ENCODE results near the gene MYO1G.

The MYO1G gene

DNA sequence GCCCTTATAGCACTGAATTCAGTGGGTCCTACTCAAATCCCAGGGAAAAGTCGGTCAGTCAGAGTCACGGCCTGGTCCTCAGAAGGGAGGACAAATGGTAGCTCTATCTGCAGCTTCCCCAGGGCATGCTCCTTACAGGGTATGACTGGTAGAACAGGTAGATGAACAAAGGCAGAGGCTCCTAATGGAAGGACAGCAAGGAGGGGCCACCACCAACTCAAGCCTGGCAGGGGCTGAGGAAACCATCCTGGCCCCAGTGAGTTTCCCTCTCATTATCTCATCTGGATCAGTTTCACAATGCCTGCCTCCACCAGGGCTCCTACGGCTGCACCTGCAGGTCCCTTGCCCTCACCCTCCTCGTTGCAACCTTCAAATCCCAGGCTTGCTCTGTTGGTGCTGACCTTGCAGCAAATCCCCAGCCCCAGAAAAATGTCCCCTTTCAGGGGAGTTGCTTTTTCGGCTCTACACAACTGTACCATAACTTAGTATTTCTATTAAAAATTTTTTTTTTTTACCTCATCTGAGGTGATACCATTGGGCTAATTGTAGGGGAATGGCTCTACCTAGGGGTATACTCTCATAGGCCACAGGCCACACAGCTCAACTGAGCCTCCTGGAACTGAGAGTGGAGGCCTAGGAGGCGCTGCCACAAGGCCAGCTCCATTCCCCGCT, 2.4 kb upstream of the MYO1G start:
- DNase-seq (ENCODE audit: low spot score) = no peak

GRCh38 chr7:44980393-44981034, 1.7 kb upstream of the MYO1G start:
- no peak for DNase-seq (ENCODE audit: low spot score)

DNA sequence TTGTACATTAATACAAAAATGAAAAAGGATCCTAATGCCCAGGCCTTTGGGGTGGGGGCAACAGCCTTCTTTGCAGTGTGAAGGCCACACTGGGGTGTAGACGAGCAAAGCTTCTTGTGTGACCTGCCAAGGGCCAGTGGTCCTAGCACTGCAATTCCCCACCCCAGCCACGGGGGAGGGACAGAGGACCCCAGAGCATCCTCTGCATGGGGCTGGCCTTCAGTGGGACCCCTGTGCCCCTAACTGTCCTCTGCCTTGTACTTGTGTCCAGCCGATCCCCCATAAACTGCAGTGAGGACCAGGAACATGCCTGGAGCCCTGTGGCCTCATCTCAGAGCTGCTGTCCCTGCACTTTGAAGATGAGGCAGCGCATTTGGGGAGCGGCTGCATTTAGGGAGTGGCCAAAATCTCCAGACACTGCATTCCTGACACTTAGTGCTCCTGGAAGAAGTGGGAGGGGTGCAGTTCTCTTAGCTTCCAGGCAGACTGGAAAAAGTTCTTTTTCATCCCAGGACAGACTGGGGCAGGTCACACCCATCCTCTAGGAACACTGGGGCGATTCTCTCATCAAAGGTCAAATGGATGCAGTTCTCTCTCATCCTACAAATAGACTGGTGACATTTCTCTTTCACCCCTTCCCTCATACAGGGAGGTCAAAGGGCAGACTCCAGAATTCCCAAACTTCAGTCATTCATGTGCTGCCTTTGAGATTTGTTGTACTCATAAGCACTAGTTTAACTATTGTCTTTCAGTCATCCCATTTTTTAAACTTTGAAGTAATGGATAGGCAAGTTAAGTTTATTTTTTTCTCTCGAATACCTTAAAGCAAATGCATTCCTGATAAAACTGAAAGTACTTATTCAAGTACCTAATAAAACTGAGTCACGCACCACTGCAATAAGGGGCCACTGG, 922 bp upstream of the MYO1G start:
- DNase-seq (ENCODE audit: low spot score) = no peak

DNA sequence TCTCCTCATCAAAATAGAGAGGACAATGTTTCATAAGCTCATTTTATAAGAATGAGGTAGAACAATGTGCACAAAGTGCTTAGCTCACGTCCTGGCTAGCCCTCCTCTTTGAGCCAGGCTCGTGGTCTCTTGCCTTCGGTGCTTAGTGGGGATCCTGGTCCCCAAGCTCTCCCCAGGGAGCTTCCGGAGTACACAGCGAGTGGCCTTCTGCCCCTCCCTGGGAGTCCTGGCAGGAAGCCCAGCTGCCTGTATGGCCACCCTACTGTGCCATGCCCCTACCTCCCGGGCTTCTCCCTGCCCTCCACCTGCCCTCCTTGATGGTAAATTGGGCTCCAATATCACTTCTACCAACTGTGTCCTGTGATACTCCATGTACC, 868 bp downstream of the MYO1G start:
- DNase-seq (ENCODE audit: low spot score) = no peak

DNA sequence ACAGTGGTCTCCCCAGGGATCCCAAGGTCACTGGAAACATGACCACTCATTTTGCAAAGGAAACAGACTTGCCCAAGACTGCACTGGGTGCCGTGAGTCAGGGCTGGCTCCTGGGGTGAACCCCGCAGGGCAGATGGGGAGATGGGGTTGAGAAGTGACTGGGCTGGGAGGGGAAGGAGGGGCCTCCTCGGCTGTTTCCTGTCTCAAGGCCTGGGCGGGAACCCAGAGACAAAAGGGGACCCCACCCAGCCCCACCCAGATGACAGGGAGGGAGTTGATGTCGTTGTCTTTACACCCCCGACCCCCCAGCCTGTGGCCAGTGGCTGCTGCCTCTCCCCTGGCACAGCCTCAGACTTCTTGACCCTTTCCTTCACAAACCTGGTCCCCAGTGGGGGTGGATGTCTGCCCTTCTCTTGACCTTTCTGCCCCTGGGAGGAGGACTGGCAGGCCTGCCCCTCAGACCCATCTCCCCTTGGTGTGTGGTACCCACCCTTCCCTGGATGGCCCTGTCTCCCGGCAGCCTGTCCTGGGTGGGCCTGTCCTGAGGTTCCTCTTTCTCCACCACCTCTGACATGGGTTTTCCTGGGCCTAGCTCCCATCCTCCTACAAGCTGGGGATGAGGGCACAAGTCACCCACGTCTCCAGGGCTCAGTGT, 1.4 kb downstream of the MYO1G start:
- peak; percentile 75 for DNase-seq (ENCODE audit: low spot score)

DNA sequence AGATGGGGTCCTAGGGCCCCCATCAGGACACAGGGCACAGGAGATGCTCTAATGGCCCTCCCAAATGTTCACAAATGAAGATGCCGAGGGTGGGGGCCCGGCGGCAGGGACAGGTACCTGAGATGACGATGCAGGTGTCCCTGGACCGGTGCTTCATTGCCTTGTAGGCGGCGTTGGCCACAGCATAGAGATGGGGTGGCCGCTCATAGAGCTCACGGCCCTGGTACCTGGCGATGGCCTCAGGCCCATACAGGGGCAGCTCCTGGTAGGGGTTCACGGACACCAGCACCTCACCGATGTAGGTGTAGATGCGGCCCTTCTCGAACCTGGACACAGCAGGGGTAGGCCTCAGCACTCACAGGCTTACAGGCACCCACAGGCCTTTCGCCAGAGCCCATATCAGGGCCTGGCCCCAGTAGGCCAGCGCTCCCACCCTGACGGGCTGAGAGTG, 2.0 kb downstream of the MYO1G start:
- DNase-seq (ENCODE audit: low spot score) = no peak

DNA sequence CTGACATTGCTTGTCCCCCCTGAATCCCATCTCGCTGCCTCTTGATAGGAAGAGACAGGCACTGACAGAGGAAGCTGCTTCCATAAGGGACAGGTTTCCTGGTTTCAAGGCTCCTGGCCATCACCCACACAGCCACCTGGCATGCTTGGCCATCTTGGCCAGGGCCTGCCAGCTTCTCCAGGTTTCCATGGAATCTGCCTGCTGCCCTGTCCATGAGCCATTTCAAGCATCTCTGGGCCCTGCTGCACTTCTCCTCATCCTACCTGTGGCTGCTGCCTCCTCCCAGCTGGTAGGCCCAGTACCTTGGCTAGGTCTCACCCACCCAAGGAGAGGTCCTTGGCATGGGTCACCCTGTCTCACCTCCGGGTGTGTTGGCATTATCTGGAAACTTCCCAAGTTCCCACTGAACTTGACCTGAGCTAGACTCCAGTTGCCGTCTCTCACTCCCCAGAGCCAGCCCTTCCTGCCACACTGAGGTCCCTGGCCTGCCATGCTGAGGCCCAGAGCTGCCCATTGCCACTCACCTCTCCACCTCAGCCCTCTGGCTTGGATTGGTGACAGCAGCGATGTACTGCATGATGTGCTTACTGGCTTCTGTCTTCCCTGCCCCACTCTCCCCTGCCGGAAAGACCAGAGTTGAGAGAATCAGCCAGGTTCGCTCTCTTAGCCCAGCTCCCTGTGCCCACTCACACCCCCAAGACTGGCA, 2.6 kb downstream of the MYO1G start:
- DNase-seq (ENCODE audit: low spot score) = no peak

- no peak for DNase-seq (ENCODE audit: low spot score)
These were observed 3.3 kb downstream of the MYO1G start for GRCh38 chr7:44975331-44976039.

GRCh38 chr7:44974549-44974948, 4.3 kb downstream of the MYO1G start:
- no peak for DNase-seq (ENCODE audit: low spot score)

DNA sequence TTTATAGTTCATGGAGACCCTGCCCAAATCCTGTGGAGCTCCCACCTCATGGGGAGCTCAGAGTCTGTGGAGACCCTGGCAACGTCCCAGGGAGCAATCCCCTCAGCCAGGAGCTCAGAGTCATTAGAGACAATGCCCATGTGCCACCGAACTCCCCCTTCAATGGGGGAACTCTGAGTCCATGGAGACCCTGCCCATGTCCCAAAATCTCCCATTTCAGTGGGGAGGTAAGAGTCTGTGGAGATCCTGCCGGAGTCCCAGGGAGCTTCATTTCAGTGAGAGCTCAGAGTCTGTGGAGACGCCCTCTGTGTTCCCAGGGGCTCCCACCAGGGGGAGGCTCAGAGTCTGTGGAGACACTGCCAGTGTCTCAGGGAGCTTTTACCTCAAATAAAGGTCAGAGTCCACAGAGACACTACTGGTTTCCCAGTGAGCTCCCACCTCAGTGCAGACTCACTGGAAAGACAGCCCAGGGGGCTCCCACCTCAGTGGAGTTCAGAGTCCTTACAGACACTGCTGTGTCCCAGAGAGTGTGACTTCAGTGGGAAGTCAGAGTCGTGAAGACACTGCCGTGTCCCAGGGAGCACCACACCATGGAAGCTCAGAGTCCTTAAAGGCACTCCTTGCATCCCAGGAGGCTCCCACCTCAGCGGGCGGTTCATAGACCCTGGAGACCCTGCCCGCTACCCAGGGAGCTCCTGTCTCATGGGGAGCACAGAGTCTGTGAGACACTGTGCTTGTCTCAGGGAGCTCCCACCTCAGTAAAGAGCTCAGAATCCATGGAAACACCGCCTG, 5.0 kb downstream of the MYO1G start:
- DNase-seq (ENCODE audit: low spot score) = peak; percentile 54

DNA sequence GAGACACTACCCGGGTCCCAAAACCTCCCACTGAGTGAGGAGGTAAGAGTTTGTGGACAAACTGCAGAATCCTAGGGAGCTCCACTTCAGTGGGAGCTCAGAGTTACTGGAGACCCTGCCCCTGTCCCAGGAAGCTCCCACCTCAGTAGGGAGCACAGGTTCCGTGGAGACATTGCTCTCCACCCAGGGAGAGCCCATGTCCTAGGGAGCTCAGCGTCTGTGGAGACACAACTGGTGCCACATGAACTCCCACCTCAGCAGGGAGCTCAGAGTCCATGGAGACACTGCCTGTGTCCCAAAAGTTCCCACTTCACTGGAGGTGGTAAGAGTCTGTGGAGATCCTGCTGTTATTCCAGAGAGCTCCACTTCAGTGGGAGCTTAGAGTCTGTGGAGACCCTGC, 6.3 kb downstream of the MYO1G start:
- no peak for DNase-seq (ENCODE audit: low spot score)

DNA sequence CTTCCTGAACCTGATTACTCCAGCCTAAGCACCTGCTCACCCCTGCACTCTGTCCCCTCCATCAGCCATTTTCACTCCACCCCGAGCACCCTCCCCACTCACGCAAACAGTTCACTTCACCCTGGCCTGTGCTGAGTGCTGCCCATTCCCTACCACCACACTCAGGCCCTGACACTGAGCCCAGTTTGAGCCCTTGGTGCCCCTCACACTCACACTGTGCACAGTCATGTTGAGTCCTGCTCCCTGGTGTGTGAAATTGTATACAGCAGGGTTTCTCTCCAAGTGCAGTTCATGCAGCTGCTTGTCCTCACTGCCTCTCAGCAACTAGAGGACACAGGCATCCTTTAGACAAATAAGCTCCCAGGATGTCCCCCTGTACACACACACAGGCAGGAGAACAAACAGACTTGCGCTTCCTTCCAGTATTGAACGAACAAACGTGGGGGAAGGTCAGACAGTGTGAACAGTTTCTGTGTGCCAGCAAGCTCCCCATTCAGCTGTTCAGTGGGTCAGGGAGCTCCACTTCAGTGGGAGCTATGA, 6.8 kb downstream of the MYO1G start:
- no peak for DNase-seq (ENCODE audit: low spot score)

GRCh38 chr7:44971188-44971901, 7.5 kb downstream of the MYO1G start:
- no peak for DNase-seq (ENCODE audit: low spot score)

GRCh38 chr7:44970523-44971051, 8.2 kb downstream of the MYO1G start:
- DNase-seq (ENCODE audit: low spot score) = no peak

DNA sequence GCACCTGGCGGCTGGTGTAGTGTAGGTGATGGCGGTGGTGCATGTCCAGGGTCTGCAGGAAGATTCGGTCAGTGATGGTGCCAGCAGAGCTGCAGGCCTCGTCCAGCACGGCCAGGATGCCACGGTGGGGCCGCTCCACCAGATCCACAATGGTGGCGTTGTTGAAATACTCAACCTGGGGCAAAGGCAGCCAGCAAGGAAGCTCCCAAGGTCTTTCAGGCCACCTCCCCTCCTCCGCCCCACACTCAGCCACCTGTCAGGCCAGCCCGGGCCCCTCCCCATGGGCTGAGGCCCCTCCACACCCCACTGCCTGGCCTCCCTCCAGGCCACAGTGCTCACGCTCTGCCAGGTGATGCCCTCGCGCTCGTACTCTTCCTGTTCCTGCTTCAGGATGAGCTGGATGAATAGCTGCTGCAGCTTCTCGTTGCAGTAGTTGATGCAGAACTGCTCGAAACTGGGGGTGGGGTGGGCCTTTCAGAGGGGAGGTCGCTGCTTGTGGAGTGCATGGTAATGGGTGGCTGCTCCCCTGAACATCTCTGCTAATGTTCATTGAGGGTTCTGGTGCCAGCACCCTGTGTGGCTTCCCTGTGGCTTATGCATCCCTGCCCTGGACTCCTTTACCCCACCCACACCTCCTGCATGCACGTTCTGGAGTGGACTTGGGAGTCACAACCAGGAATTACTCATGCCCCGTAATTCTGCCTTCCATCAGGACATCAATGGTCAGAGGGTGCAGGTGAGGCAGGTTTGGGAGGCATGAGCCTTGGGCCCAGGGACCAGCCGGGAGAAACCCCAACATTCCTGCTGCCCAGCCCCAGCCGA, 8.9 kb downstream of the MYO1G start:
- no peak for DNase-seq (ENCODE audit: low spot score)

GRCh38 chr7:44969049-44969700, 9.6 kb downstream of the MYO1G start:
- no peak for DNase-seq (ENCODE audit: low spot score)

DNA sequence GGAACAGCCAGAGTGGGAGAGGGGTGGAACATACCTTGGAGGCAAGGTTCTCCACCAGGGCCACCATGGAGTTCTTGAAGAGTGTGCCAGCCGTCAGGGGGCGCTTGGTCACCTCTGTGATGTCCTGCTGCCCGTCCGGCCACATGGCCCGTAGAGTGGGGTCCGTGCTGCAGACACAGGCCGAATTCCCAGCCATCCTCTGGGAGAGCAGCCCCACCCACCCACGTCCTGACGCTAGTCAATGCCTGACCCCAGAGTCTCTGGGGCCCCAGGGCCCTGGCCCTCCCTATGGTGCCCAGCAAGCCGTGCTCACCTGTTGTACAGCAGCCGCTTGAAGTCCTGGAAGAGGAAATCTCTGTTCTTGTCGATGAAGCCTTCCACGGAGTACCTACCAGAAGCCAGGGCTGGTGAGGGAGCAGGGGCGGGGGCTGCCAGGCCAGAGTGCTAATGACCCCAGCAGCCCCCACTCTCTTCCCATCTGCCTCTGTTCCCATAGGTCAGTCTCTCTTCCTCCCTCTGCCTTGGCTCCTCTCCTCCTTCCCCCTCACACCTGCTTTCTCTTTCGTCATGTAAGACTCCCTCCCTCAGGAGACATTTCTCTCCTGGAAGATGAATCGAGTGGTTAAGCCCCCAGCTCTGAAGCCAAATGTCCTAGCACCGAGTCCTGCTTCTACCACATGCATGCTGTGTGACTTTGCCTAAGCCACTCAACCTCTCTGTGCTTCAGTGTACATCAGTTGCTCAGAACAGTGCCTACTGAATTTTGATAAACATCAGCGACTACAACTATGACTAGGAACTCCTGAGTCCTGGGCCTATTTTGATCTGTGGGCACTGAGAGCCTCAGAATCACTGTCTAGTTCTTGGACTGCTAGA, 11.0 kb downstream of the MYO1G start:
- DNase-seq (ENCODE audit: low spot score) = no peak
